HepG2 (cell line): ENCODE data around the gene RNU2-63P.

Experiments
- CHD4 ChIP-seq: fragments of 200-600 bp; sonication (generic); IDR thresholded peaks from 2 replicates; pipeline ENCODE4 v1.7.0; 2017; ENCODE audit warnings: mild to moderate bottlenecking, low read length, borderline replicate concordance
- GABPB1 ChIP-seq: IDR thresholded peaks from 2 replicates; pipeline ENCODE4 v1.6.1; 2016; ENCODE audit warnings: mild to moderate bottlenecking, missing genetic modification reagents, moderate library complexity, missing compliant biosample characterization
- HNF4A ChIP-seq: sonication (generic); formaldehyde crosslinking; IDR thresholded peaks from 2 replicates; pipeline ENCODE4 v1.4.0; 2020; ENCODE audit warnings: missing genetic modification reagents
- PLRG1 ChIP-seq: fragments of 450-650 bp; conservative IDR thresholded peaks from 2 replicates; pipeline ENCODE4 v1.6.1; 2016
- RORA ChIP-seq: sonication (generic); formaldehyde crosslinking; IDR thresholded peaks from 2 replicates; pipeline ENCODE4 v1.5.0; 2020; ENCODE audit warnings: mild to moderate bottlenecking, missing genetic modification reagents, moderate library complexity
- ZKSCAN1 ChIP-seq: fragments of 150-350 bp; IDR thresholded peaks from 2 replicates; pipeline ENCODE4 v1.6.1; 2014; ENCODE audit warnings: low read length
- ZSCAN25 ChIP-seq: sonication (generic); formaldehyde crosslinking; IDR thresholded peaks from 2 replicates; pipeline ENCODE4 v1.8.0; 2022; ENCODE audit warnings: mild to moderate bottlenecking, missing genetic modification reagents
- TF ChIP-seq, protein P1 (sequence below): sonication (generic); formaldehyde crosslinking; IDR thresholded peaks from 2 replicates; pipeline ENCODE4 v1.4.0; 2020; ENCODE audit warnings: missing genetic modification reagents
- TF ChIP-seq, protein P2 (sequence below): sonication (generic); formaldehyde crosslinking; IDR thresholded peaks from 2 replicates; pipeline ENCODE4 v1.4.0; 2020; ENCODE audit warnings: missing genetic modification reagents

DNA sequence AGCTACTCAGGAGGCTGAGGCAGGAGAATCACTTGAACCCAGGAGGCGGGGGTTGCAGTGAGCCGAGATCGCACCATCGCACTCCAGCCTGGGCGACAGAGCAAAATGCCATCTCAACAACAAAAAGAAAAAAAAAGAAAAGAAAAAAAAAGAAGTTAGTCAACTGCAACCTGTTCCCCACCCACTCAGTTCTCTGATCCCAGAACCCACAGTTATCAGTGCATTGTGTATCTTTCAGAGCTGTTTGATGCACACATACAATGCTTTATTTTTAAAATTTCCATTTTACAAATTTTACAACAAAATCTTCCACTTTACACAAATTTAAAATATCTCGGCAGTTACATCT lies 14.0 kb downstream of the RNU2-63P start:
- TF ChIP-seq CHD4 (no peak), PLRG1 (no peak), RORA (no peak), HNF4A (CRISPR knock-in tag) (no peak), GABPB1 (no peak), ZSCAN25 (CRISPR knock-in tag) (no peak), ZKSCAN1 (no peak)
- TF ChIP-seq, protein P1, sequence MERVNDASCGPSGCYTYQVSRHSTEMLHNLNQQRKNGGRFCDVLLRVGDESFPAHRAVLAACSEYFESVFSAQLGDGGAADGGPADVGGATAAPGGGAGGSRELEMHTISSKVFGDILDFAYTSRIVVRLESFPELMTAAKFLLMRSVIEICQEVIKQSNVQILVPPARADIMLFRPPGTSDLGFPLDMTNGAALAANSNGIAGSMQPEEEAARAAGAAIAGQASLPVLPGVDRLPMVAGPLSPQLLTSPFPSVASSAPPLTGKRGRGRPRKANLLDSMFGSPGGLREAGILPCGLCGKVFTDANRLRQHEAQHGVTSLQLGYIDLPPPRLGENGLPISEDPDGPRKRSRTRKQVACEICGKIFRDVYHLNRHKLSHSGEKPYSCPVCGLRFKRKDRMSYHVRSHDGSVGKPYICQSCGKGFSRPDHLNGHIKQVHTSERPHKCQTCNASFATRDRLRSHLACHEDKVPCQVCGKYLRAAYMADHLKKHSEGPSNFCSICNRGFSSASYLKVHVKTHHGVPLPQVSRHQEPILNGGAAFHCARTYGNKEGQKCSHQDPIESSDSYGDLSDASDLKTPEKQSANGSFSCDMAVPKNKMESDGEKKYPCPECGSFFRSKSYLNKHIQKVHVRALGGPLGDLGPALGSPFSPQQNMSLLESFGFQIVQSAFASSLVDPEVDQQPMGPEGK = no peak
- TF ChIP-seq, protein P2, sequence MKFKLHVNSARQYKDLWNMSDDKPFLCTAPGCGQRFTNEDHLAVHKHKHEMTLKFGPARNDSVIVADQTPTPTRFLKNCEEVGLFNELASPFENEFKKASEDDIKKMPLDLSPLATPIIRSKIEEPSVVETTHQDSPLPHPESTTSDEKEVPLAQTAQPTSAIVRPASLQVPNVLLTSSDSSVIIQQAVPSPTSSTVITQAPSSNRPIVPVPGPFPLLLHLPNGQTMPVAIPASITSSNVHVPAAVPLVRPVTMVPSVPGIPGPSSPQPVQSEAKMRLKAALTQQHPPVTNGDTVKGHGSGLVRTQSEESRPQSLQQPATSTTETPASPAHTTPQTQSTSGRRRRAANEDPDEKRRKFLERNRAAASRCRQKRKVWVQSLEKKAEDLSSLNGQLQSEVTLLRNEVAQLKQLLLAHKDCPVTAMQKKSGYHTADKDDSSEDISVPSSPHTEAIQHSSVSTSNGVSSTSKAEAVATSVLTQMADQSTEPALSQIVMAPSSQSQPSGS (CRISPR knock-in tag) = no peak
